ENCODE data around the gene MAP2K6.
A peak's percentile ranks its signal among the peaks of the same experiment; 100 is the strongest.

MAP2K6 gene

DNA sequence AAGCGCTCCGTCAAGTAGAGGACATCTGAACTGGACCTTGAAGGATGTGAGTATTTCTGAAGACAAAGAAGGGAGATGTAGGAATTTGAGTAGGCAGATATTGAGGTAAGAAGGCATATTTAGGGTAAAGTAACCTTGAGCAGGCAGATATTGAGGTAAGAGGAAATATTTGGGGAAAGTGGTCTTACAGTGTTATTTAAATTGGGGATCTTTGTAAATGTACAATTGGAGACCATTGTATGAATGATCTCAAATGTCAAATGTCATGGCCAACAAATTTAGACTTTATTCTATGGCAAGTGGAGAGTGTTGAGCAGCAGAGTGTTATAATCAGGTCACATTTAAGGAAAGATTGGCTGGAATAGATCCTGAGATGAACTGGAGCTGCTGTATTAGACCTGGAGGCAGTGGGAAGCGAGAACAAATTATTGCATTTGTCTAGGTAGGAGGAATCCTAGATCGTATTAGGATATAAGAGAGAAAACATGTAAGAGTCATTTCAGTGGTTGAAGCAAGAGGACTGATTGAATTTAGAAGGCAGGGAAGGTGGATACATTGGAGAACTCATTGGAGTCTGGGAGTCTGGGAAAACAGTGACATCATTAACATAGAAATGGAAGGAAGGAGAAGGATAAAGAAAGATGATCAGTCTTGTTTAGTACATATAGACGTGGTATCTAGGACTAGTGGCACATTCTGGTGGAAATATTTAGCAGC is 165.6 kb downstream of the MAP2K6 start:
- Histone ChIP-seq H3K9me3 (ENCODE audit: low read depth, low read length) (no peaks in the 10 kb centered on the region), H3K9ac (ENCODE audit: insufficient read length) (no peak overlapping the region), H3K36me3 (ENCODE audit: insufficient read depth, low read length) (no peaks in the 10 kb centered on the region), H3K4me3 (no peak overlapping the region), H3K27ac (no peak overlapping the region)
- DNase-seq (ENCODE audit: low read depth, low spot score), result no peak
- TF ChIP-seq FOXP2 (optimal IDR thresholded peaks at IDR 0.05; ENCODE audit: control extremely low read depth, extremely low read length, insufficient read depth), result no peak
- no peak for TF ChIP-seq POLR2AphosphoS5 (IDR thresholded peaks at IDR 0.05; ENCODE audit: borderline replicate concordance, low read depth, low read length)
- no peak for TF ChIP-seq EZH2 (IDR thresholded peaks at IDR 0.05)

DNA sequence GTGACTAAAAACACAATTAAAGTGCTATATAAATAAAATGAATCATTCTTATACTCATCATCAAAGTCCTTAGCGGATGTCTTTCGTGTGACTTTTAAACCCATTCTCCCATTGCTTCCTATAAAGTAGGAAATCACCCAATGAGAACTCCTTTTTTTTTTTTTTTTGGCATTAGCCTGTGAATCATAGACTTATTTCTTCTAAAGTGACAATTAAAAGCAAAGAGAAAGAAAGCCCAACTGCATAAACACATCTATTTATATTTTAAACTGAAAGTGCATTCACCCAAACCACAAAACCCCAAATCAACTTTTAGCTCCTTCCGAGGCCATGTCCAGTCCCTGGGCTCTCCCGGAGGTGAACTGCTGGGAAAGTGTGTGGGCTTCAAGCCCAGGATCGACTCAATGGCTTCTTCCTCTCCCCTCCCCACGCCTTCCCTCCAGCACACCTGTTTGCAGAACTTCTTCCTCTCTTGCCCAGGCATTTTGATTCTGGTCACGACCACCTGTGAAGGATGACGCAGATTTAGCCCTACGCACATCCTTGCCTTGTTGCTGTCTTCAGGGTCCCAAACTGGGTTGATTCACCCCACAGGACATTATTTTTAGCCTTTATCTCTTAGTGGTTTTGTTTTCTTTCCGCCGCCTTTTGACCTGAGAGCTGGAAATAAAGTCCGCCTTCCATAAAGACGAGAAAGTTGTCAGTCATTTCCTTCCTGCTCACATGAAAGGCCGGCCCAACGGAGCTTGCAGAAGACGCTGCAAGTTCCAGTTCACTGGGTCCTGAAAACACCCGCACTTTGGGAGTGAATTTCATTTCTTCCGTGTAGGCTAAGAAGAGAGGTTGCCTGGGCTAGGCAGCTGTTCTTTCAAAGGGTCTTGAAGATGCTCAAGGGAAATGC is 166.8 kb downstream of the MAP2K6 start:
- H3K27ac ChIP-seq, result no peak overlapping the region
- TF ChIP-seq POLR2AphosphoS5 (IDR thresholded peaks at IDR 0.05; ENCODE audit: borderline replicate concordance, low read depth, low read length) (no peak), FOXP2 (optimal IDR thresholded peaks at IDR 0.05; ENCODE audit: control extremely low read depth, extremely low read length, insufficient read depth) (no peak), EZH2 (IDR thresholded peaks at IDR 0.05) (peak; percentile 71)
- H3K4me3 ChIP-seq, result no peak overlapping the region
- H3K9me3 ChIP-seq (ENCODE audit: low read depth, low read length), result no peaks in the 10 kb centered on the region
- no peak for DNase-seq (ENCODE audit: low read depth, low spot score)
- no peaks in the 10 kb centered on the region for H3K36me3 ChIP-seq (ENCODE audit: insufficient read depth, low read length)
- no peak overlapping the region for H3K9ac ChIP-seq (ENCODE audit: insufficient read length)

DNA sequence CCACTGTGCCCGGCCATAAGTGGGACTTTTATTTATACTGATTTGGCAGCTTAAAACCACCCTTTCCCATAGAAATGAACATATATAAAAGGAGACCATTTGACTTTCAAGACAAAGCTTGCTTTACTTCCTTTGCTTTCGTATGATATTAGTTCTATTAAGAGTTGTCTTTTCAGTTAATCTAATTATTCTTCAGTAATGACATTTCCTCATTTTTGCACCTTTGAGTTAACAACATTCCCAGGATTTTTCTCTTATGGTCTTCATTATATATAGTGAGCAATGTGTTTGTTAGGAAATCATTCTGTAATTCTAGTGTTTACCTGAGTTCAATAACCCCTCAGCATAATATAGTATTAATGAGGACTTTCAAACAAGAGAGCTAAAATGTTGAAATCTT is 173.8 kb downstream of the MAP2K6 start:
- Histone ChIP-seq H3K36me3 (ENCODE audit: insufficient read depth, low read length) (no peaks in the 10 kb centered on the region), H3K4me3 (no peak overlapping the region), H3K9me3 (ENCODE audit: low read depth, low read length) (no peaks in the 10 kb centered on the region), H3K9ac (ENCODE audit: insufficient read length) (no peak overlapping the region), H3K27ac (no peak overlapping the region)
- TF ChIP-seq POLR2AphosphoS5 (IDR thresholded peaks at IDR 0.05; ENCODE audit: borderline replicate concordance, low read depth, low read length) (no peak), EZH2 (IDR thresholded peaks at IDR 0.05) (no peak), FOXP2 (optimal IDR thresholded peaks at IDR 0.05; ENCODE audit: control extremely low read depth, extremely low read length, insufficient read depth) (no peak)
- DNase-seq (ENCODE audit: low read depth, low spot score), result no peak

GRCh38 chr17:69588827-69589239 is 174.3 kb downstream of the MAP2K6 start:
- H3K9me3 ChIP-seq (ENCODE audit: low read depth, low read length), result no peaks in the 10 kb centered on the region
- DNase-seq (ENCODE audit: low read depth, low spot score), result no peak
- H3K9ac ChIP-seq (ENCODE audit: insufficient read length), result no peak overlapping the region
- H3K27ac ChIP-seq, result no peak overlapping the region
- no peak for TF ChIP-seq FOXP2 (optimal IDR thresholded peaks at IDR 0.05; ENCODE audit: control extremely low read depth, extremely low read length, insufficient read depth)
- H3K4me3 ChIP-seq, result no peak overlapping the region
- no peaks in the 10 kb centered on the region for H3K36me3 ChIP-seq (ENCODE audit: insufficient read depth, low read length)

GRCh38 chr17:69590671-69591070 is 176.2 kb downstream of the MAP2K6 start:
- TF ChIP-seq FOXP2 (optimal IDR thresholded peaks at IDR 0.05; ENCODE audit: control extremely low read depth, extremely low read length, insufficient read depth) (no peak), EZH2 (IDR thresholded peaks at IDR 0.05) (no peak), POLR2AphosphoS5 (IDR thresholded peaks at IDR 0.05; ENCODE audit: borderline replicate concordance, low read depth, low read length) (no peak)
- Histone ChIP-seq H3K27ac (no peak overlapping the region), H3K9me3 (ENCODE audit: low read depth, low read length) (no peaks in the 10 kb centered on the region), H3K9ac (ENCODE audit: insufficient read length) (no peak overlapping the region), H3K36me3 (ENCODE audit: insufficient read depth, low read length) (no peaks in the 10 kb centered on the region), H3K4me3 (no peak overlapping the region)
- no peak for DNase-seq (ENCODE audit: low read depth, low spot score)

DNA sequence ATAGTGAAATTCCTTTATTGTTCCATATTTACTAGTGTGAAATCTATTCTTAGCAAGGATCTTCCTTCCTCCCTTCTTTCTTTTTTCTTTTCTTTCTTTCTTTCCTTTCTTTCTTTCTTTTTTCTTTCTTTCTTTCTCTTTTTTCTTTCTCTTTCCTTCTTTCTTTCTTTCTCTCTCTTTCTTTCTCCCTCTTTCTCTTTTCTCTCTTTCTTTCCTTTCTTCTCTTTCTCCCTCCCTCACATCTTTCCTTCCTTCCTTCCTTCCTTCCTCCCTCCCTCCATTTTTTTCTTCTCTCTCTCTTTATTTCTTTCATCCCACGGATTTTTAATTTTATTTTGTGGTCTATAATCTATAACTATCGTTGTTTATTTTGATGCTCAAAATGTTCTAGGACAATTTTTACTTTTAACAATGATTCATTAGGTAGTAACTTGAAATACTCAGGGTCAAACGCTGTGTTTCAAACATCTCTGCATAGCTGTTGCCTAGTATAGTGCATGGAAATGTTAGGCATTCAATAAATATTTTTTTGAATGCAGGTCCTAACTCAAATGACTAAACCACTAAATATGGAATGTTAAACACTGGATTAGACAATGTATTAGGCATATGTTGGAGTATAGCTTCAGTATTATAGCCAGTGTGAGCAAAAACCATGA is 178.3 kb downstream of the MAP2K6 start:
- Histone ChIP-seq H3K27ac (no peak overlapping the region), H3K4me3 (no peak overlapping the region), H3K9ac (ENCODE audit: insufficient read length) (no peak overlapping the region), H3K36me3 (ENCODE audit: insufficient read depth, low read length) (no peaks in the 10 kb centered on the region), H3K9me3 (ENCODE audit: low read depth, low read length) (no peaks in the 10 kb centered on the region)
- TF ChIP-seq EZH2 (IDR thresholded peaks at IDR 0.05), result no peak
- no peak for TF ChIP-seq FOXP2 (optimal IDR thresholded peaks at IDR 0.05; ENCODE audit: control extremely low read depth, extremely low read length, insufficient read depth)
- TF ChIP-seq POLR2AphosphoS5 (IDR thresholded peaks at IDR 0.05; ENCODE audit: borderline replicate concordance, low read depth, low read length), result no peak
- DNase-seq (ENCODE audit: low read depth, low spot score), result no peak

DNA sequence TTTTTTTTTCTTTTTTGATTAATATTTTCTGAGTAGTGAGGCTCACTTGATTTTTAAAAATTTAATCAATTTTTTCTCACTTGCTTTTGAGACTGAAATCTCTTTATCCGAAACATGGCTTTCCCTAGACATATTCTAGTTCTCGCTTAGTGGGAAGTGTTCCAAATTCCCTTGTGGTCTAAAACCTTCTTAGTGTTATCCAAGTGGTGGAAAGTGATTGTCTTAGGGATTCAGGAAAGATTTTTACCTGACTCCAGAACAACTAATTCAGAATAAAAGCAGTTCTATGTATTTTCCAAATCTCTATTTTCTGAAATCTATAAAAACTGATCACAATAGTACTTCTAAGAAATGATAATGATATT is 178.8 kb downstream of the MAP2K6 start:
- Histone ChIP-seq H3K4me3 (no peak overlapping the region), H3K9me3 (ENCODE audit: low read depth, low read length) (no peaks in the 10 kb centered on the region), H3K27ac (no peak overlapping the region), H3K36me3 (ENCODE audit: insufficient read depth, low read length) (no peaks in the 10 kb centered on the region), H3K9ac (ENCODE audit: insufficient read length) (no peak overlapping the region)
- no peak for DNase-seq (ENCODE audit: low read depth, low spot score)
- TF ChIP-seq FOXP2 (optimal IDR thresholded peaks at IDR 0.05; ENCODE audit: control extremely low read depth, extremely low read length, insufficient read depth), result no peak
- no peak for TF ChIP-seq EZH2 (IDR thresholded peaks at IDR 0.05)
- no peak for TF ChIP-seq POLR2AphosphoS5 (IDR thresholded peaks at IDR 0.05; ENCODE audit: borderline replicate concordance, low read depth, low read length)

DNA sequence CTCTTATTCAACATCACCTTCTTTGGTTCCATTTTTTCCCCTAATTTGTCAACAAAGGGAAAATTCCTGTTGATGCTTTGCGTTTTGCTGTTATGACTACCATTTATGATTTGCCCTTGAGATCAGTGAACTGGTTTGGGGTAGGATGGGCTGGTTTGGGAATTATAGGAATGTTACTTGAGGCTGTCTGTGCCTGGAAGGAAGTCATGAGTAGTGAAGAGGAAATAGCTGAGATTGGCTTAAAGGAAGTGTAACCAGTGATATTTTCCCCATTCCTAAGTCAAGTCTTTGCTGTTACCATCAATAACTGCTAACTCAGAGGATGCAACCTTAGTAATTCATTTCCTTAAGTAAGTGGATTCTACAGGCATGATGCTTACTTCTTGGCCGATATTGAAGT is 179.2 kb downstream of the MAP2K6 start:
- no peak overlapping the region for H3K4me3 ChIP-seq
- H3K36me3 ChIP-seq (ENCODE audit: insufficient read depth, low read length), result no peaks in the 10 kb centered on the region
- no peak overlapping the region for H3K27ac ChIP-seq
- no peaks in the 10 kb centered on the region for H3K9me3 ChIP-seq (ENCODE audit: low read depth, low read length)
- H3K9ac ChIP-seq (ENCODE audit: insufficient read length), result no peak overlapping the region
- TF ChIP-seq POLR2AphosphoS5 (IDR thresholded peaks at IDR 0.05; ENCODE audit: borderline replicate concordance, low read depth, low read length), result no peak
- TF ChIP-seq EZH2 (IDR thresholded peaks at IDR 0.05), result no peak
- DNase-seq (ENCODE audit: low read depth, low spot score), result no peak

Measured in SK-N-MC (cell line).